ENCODE measurements around the gene NPM3. TPM values are rescaled to one million over a fixed set of nuclear protein-coding genes. Genes with fewer than 3 reads are reported as not detected.

NPM3 gene
- total RNA-seq, 1 donor: 64.8 TPM

DNA sequence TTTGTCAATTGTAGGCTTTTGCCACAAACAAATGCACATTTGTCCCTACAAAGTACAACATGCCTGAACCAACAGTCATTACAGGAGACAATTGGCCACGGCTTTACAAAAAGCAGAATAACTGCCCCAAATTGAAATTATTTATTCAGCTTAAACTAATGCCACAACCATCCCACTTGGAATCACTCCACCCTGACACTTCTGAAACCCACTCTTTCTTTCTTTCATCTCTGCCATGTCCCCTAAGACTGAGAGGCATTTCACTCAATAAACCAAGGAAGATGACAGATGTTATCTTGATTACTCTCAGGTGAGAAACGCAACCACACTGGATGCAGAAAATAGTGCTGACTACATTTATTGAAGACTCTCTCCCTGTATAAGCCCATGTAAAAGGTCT, 2.6 kb upstream of the NPM3 start:
- H3K36me3 ChIP-seq (ENCODE audit: insufficient read depth, low read length): peaks cover 60% of the 10 kb centered on the region
- TF ChIP-seq, protein P1, sequence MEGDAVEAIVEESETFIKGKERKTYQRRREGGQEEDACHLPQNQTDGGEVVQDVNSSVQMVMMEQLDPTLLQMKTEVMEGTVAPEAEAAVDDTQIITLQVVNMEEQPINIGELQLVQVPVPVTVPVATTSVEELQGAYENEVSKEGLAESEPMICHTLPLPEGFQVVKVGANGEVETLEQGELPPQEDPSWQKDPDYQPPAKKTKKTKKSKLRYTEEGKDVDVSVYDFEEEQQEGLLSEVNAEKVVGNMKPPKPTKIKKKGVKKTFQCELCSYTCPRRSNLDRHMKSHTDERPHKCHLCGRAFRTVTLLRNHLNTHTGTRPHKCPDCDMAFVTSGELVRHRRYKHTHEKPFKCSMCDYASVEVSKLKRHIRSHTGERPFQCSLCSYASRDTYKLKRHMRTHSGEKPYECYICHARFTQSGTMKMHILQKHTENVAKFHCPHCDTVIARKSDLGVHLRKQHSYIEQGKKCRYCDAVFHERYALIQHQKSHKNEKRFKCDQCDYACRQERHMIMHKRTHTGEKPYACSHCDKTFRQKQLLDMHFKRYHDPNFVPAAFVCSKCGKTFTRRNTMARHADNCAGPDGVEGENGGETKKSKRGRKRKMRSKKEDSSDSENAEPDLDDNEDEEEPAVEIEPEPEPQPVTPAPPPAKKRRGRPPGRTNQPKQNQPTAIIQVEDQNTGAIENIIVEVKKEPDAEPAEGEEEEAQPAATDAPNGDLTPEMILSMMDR (IDR thresholded peaks at IDR 0.05; ENCODE audit: extremely low read depth, low read depth, low read length): no peak
- H3K4me3 ChIP-seq (ENCODE audit: insufficient read depth, low read length): no peak overlapping the region
- no peak overlapping the region for H3K27ac ChIP-seq (ENCODE audit: low read depth, low read length)
- peaks cover 11% of the 10 kb centered on the region for H4K20me1 ChIP-seq (ENCODE audit: insufficient read depth, low read length)
- H3K4me2 ChIP-seq (ENCODE audit: insufficient read depth, low read length): no peak overlapping the region
- no peak for DNase-seq (ENCODE audit: insufficient read length, low spot score, missing footprints)
- no peaks in the 10 kb centered on the region for H3K9me3 ChIP-seq (ENCODE audit: low read depth, low read length)
- H3K27me3 ChIP-seq (ENCODE audit: insufficient read depth, low read length): no peaks in the 10 kb centered on the region
- peaks cover 25% of the 10 kb centered on the region for H3K79me2 ChIP-seq (ENCODE audit: insufficient read depth, low read length)
- peaks cover 21% of the 10 kb centered on the region for H3K4me1 ChIP-seq (ENCODE audit: insufficient read depth, low read length)
- no peak overlapping the region for H2AFZ ChIP-seq (ENCODE audit: low read length)

GRCh38 chr10:101784558-101784957, 1.3 kb upstream of the NPM3 start:
- Histone ChIP-seq H3K36me3 (ENCODE audit: insufficient read depth, low read length) (peaks cover 48% of the 10 kb centered on the region), H3K4me2 (ENCODE audit: insufficient read depth, low read length) (no peak overlapping the region), H3K27ac (ENCODE audit: low read depth, low read length) (peak overlapping the region; percentile 21), H4K20me1 (ENCODE audit: insufficient read depth, low read length) (peaks cover 19% of the 10 kb centered on the region), H3K4me3 (ENCODE audit: insufficient read depth, low read length) (no peak overlapping the region), H3K79me2 (ENCODE audit: insufficient read depth, low read length) (peaks cover 22% of the 10 kb centered on the region), H3K9me3 (ENCODE audit: low read depth, low read length) (no peaks in the 10 kb centered on the region), H3K4me1 (ENCODE audit: insufficient read depth, low read length) (peaks cover 27% of the 10 kb centered on the region), H2AFZ (ENCODE audit: low read length) (no peak overlapping the region), H3K27me3 (ENCODE audit: insufficient read depth, low read length) (no peaks in the 10 kb centered on the region)
- peak; percentile 65 for DNase-seq (ENCODE audit: insufficient read length, low spot score, missing footprints)
- TF ChIP-seq, protein P1 (IDR thresholded peaks at IDR 0.05; ENCODE audit: extremely low read depth, low read depth, low read length): no peak

- peaks cover 20% of the 10 kb centered on the region for H4K20me1 ChIP-seq (ENCODE audit: insufficient read depth, low read length)
- TF ChIP-seq, protein P1 (IDR thresholded peaks at IDR 0.05; ENCODE audit: extremely low read depth, low read depth, low read length): no peak
- H2AFZ ChIP-seq (ENCODE audit: low read length): peak overlapping the region; percentile 57
- peaks cover 41% of the 10 kb centered on the region for H3K36me3 ChIP-seq (ENCODE audit: insufficient read depth, low read length)
- peak overlapping the region; percentile 92 for H3K4me3 ChIP-seq (ENCODE audit: insufficient read depth, low read length)
- peaks cover 22% of the 10 kb centered on the region for H3K79me2 ChIP-seq (ENCODE audit: insufficient read depth, low read length)
- H3K9me3 ChIP-seq (ENCODE audit: low read depth, low read length): no peaks in the 10 kb centered on the region
- peak overlapping the region; percentile 98 for H3K4me2 ChIP-seq (ENCODE audit: insufficient read depth, low read length)
- peaks cover 30% of the 10 kb centered on the region for H3K4me1 ChIP-seq (ENCODE audit: insufficient read depth, low read length)
- H3K27ac ChIP-seq (ENCODE audit: low read depth, low read length): peak overlapping the region; percentile 78
- peak; percentile 87 for DNase-seq (ENCODE audit: insufficient read length, low spot score, missing footprints)
- H3K27me3 ChIP-seq (ENCODE audit: insufficient read depth, low read length): no peaks in the 10 kb centered on the region
Measured at GRCh38 chr10:101783736-101784118, 481 bp upstream of the NPM3 start.

GRCh38 chr10:101781984-101782810, 1.0 kb downstream of the NPM3 start:
- H3K4me1 ChIP-seq (ENCODE audit: insufficient read depth, low read length): peaks cover 30% of the 10 kb centered on the region
- peaks cover 1% of the 10 kb centered on the region for H3K27me3 ChIP-seq (ENCODE audit: insufficient read depth, low read length)
- peak overlapping the region; percentile 92 for H3K4me3 ChIP-seq (ENCODE audit: insufficient read depth, low read length)
- peak; percentile 84 for DNase-seq (ENCODE audit: insufficient read length, low spot score, missing footprints)
- no peaks in the 10 kb centered on the region for H3K9me3 ChIP-seq (ENCODE audit: low read depth, low read length)
- peak overlapping the region; percentile 85 for H2AFZ ChIP-seq (ENCODE audit: low read length)
- H3K79me2 ChIP-seq (ENCODE audit: insufficient read depth, low read length): peaks cover 18% of the 10 kb centered on the region
- H3K27ac ChIP-seq (ENCODE audit: low read depth, low read length): peak overlapping the region; percentile 78
- H3K36me3 ChIP-seq (ENCODE audit: insufficient read depth, low read length): peaks cover 34% of the 10 kb centered on the region
- H4K20me1 ChIP-seq (ENCODE audit: insufficient read depth, low read length): peaks cover 27% of the 10 kb centered on the region
- peak overlapping the region; percentile 98 for H3K4me2 ChIP-seq (ENCODE audit: insufficient read depth, low read length)
- TF ChIP-seq, protein P1 (IDR thresholded peaks at IDR 0.05; ENCODE audit: extremely low read depth, low read depth, low read length): no peak
